ENCODE results near the gene CLK4.

DNA sequence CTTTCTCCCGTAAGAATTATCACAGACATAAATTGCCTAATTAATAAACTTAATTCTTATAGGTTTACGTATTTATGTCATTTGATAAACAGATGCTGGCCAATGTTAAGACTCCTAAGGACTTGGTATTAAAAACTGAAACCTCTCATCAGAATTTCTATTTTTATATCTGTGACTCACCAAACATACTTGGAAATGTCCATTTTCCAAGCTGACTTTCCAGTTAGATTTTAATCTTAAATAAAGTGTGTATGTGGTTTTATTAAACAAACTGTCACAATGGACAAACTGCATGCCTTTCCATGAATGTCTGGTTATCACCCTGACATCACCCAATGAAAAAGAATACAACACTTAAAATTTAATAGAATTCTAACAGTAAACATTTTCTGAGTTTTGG, 24.1 kb downstream of the CLK4 start:
- TF ChIP-seq, protein P1, sequence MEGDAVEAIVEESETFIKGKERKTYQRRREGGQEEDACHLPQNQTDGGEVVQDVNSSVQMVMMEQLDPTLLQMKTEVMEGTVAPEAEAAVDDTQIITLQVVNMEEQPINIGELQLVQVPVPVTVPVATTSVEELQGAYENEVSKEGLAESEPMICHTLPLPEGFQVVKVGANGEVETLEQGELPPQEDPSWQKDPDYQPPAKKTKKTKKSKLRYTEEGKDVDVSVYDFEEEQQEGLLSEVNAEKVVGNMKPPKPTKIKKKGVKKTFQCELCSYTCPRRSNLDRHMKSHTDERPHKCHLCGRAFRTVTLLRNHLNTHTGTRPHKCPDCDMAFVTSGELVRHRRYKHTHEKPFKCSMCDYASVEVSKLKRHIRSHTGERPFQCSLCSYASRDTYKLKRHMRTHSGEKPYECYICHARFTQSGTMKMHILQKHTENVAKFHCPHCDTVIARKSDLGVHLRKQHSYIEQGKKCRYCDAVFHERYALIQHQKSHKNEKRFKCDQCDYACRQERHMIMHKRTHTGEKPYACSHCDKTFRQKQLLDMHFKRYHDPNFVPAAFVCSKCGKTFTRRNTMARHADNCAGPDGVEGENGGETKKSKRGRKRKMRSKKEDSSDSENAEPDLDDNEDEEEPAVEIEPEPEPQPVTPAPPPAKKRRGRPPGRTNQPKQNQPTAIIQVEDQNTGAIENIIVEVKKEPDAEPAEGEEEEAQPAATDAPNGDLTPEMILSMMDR (IDR thresholded peaks at IDR 0.05), result no peak
- TF ChIP-seq POLR2A (IDR thresholded peaks at IDR 0.05), result no peak

All from suprapubic skin (tissue), 3 donors.